GM11168 (cell line): Measurements from ENCODE around the gene ITGB6.

Experiments
- in situ Hi-C: fragments of 300-500 bp; cut with MboI; formaldehyde crosslinking; loops from one replicate; pipeline ENCODE4 v1.12.0; 2022; ENCODE audit warnings: low sequenced_read_pairs; ENCODE audit not compliant: unreplicated experiment

ITGB6 gene

GRCh38 chr2:160222546-160223283 is 22.6 kb upstream of the ITGB6 start:
- in situ Hi-C loops, result no loop called here

- in situ Hi-C loops, result no loop called here
These were observed 21.6 kb upstream of the ITGB6 start for GRCh38 chr2:160221391-160222276.

- in situ Hi-C loops, result no loop called here
These were observed 20.5 kb upstream of the ITGB6 start for GRCh38 chr2:160220545-160221009.

- in situ Hi-C loops, result no loop called here
These were observed 20.0 kb upstream of the ITGB6 start for GRCh38 chr2:160220026-160220425.

GRCh38 chr2:160214461-160215445 is 14.7 kb upstream of the ITGB6 start:
- in situ Hi-C loops, result loop anchor here (5.0 to 10.0 kb wide), 2 partner anchors 52 to 110 kb away; no protein-coding TSS in a partner anchor

GRCh38 chr2:160213511-160213910 is 13.4 kb upstream of the ITGB6 start:
- in situ Hi-C loops, result loop anchor here (5.0 to 10.0 kb wide), 2 partner anchors 51 to 109 kb away; no protein-coding TSS in a partner anchor

GRCh38 chr2:160210599-160211138 is 10.6 kb upstream of the ITGB6 start:
- in situ Hi-C loops, result loop anchor here (5.0 to 10.0 kb wide), 2 partner anchors 48 to 106 kb away; no protein-coding TSS in a partner anchor

GRCh38 chr2:160209516-160209856 is 9.4 kb upstream of the ITGB6 start:
- in situ Hi-C loops, result no loop called here

GRCh38 chr2:160208655-160209515 is 8.8 kb upstream of the ITGB6 start:
- in situ Hi-C loops, result no loop called here

GRCh38 chr2:160207804-160208654 is 8.0 kb upstream of the ITGB6 start:
- in situ Hi-C loops, result no loop called here

- in situ Hi-C loops, result no loop called here
These were observed 7.2 kb upstream of the ITGB6 start for GRCh38 chr2:160207271-160207670.

- in situ Hi-C loops, result no loop called here
These were observed 6.4 kb upstream of the ITGB6 start for GRCh38 chr2:160206436-160206835.

GRCh38 chr2:160205505-160205904 is 5.4 kb upstream of the ITGB6 start:
- in situ Hi-C loops, result no loop called here

GRCh38 chr2:160203422-160203821 is 3.4 kb upstream of the ITGB6 start:
- in situ Hi-C loops, result no loop called here

- in situ Hi-C loops, result no loop called here
These were observed 2.9 kb upstream of the ITGB6 start for GRCh38 chr2:160203007-160203406.

- in situ Hi-C loops, result no loop called here
These were observed 1.9 kb upstream of the ITGB6 start for GRCh38 chr2:160201849-160202539.

GRCh38 chr2:160200921-160201320 is 849 bp upstream of the ITGB6 start:
- in situ Hi-C loops, result no loop called here
